DND-41 (cell line): Measurements from ENCODE around the gene WNT10A.

Source experiments
- ATAC-seq: fragments of 200-7000 bp; cut with Tn5 transposase; 3 replicates; pipeline ENCODE4 v1.9.1; 2021; ENCODE audit warnings: low read depth; ENCODE audit not compliant: insufficient read depth
- DNase-seq: peaks from one replicate; pipeline ENCODE4 v3.0.0-alpha.2; 2020
- H2AFZ ChIP-seq: 2 replicates; pipeline ENCODE4 v1.6.0; 2012; ENCODE audit warnings: low read depth, low read length
- H3K27ac ChIP-seq: 2 replicates; pipeline ENCODE4 v1.5.1; 2012; ENCODE audit warnings: low read length, inconsistent platforms
- H3K27me3 ChIP-seq: fragments of 200-600 bp; sonication (generic); 2 replicates; pipeline ENCODE4 v1.6.0; 2012; ENCODE audit warnings: low read length, mild to moderate bottlenecking, inconsistent platforms; ENCODE audit not compliant: insufficient read depth, poor library complexity
- H3K36me3 ChIP-seq: 2 replicates; pipeline ENCODE4 v1.5.1; 2012; ENCODE audit warnings: low read length, inconsistent platforms; ENCODE audit not compliant: insufficient read depth
- H3K4me1 ChIP-seq: 2 replicates; pipeline ENCODE4 v1.5.1; 2012; ENCODE audit warnings: mild to moderate bottlenecking, low read length; ENCODE audit not compliant: insufficient read depth
- H3K4me2 ChIP-seq: 2 replicates; pipeline ENCODE4 v1.6.0; 2012; ENCODE audit warnings: mild to moderate bottlenecking, moderate library complexity, low read length, inconsistent platforms; ENCODE audit not compliant: insufficient read depth
- H3K4me3 ChIP-seq, 2 experiments: fragments of 200-600 bp in 1 of 2; shearing (Covaris generic) in 1 of 2; 2 replicates each; pipeline ENCODE4 v1.5.1; 2012 to 2016; ENCODE audit warnings: inconsistent platforms in 2 of 2, low read length in 2 of 2, mild to moderate bottlenecking in 2 of 2, low read depth in 1 of 2, moderate library complexity in 1 of 2
- H3K79me2 ChIP-seq: 2 replicates; pipeline ENCODE4 v1.6.0; 2012; ENCODE audit warnings: low read length, inconsistent platforms; ENCODE audit not compliant: insufficient read depth
- H3K9ac ChIP-seq: 2 replicates; pipeline ENCODE4 v1.6.0; 2012; ENCODE audit warnings: low read depth, mild to moderate bottlenecking, inconsistent platforms, low read length, moderate library complexity
- H3K9me3 ChIP-seq: 2 replicates; pipeline ENCODE4 v1.5.1; 2012; ENCODE audit warnings: low read length, moderate library complexity, mild to moderate bottlenecking, inconsistent platforms; ENCODE audit not compliant: insufficient read depth, severe bottlenecking
- H4K20me1 ChIP-seq: 2 replicates; pipeline ENCODE4 v1.6.0; 2012; ENCODE audit warnings: low read length; ENCODE audit not compliant: insufficient read depth
- EZH2 ChIP-seq: IDR thresholded peaks from 3 replicates; pipeline ENCODE4 v1.6.1; 2012; ENCODE audit warnings: borderline replicate concordance, low read depth, mild to moderate bottlenecking, moderate library complexity, low read length, inconsistent platforms; ENCODE audit not compliant: severe bottlenecking
- TF ChIP-seq, protein P1 (sequence below): IDR thresholded peaks from 2 replicates; pipeline ENCODE4 v1.5.1; 2012; ENCODE audit warnings: borderline replicate concordance, low read length, moderate library complexity, mild to moderate bottlenecking; ENCODE audit not compliant: poor library complexity, severe bottlenecking; ENCODE audit errors: extremely low read depth

Gene WNT10A

DNA sequence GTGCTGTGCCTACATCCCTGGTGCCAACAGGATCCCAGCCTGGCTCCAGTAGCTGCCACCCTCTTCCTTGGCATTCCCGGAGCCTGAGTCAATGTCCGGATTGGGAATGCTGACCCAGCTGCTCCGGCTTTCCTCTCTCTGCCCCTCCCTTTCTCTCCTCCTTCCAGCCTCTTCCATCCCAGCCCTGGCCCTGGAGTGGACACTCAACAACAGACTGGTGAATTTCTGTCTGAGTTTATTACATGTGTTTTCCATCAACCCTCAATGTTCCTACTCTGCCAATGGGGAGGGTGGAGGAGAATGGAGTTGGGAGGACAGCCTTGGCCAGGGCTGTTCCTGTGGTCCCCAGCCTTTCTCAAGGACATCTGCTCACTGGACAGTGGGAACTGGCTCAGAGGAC is 48.1 kb upstream of the WNT10A start:
- Histone ChIP-seq H3K4me3 (no peak overlapping the region), H3K36me3 (no peaks in the 10 kb centered on the region), H4K20me1 (no peaks in the 10 kb centered on the region), H3K9ac (no peak overlapping the region), H3K27ac (no peak overlapping the region), H3K4me1 (no peaks in the 10 kb centered on the region), H3K4me2 (no peak overlapping the region), H3K79me2 (no peaks in the 10 kb centered on the region), H3K27me3 (peaks cover 28% of the 10 kb centered on the region), H3K9me3 (no peaks in the 10 kb centered on the region), H2AFZ (no peak overlapping the region)
- no peak for TF ChIP-seq EZH2
- TF ChIP-seq, protein P1, sequence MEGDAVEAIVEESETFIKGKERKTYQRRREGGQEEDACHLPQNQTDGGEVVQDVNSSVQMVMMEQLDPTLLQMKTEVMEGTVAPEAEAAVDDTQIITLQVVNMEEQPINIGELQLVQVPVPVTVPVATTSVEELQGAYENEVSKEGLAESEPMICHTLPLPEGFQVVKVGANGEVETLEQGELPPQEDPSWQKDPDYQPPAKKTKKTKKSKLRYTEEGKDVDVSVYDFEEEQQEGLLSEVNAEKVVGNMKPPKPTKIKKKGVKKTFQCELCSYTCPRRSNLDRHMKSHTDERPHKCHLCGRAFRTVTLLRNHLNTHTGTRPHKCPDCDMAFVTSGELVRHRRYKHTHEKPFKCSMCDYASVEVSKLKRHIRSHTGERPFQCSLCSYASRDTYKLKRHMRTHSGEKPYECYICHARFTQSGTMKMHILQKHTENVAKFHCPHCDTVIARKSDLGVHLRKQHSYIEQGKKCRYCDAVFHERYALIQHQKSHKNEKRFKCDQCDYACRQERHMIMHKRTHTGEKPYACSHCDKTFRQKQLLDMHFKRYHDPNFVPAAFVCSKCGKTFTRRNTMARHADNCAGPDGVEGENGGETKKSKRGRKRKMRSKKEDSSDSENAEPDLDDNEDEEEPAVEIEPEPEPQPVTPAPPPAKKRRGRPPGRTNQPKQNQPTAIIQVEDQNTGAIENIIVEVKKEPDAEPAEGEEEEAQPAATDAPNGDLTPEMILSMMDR: no peak
- ATAC-seq (no peak), DNase-seq (no peak)

DNA sequence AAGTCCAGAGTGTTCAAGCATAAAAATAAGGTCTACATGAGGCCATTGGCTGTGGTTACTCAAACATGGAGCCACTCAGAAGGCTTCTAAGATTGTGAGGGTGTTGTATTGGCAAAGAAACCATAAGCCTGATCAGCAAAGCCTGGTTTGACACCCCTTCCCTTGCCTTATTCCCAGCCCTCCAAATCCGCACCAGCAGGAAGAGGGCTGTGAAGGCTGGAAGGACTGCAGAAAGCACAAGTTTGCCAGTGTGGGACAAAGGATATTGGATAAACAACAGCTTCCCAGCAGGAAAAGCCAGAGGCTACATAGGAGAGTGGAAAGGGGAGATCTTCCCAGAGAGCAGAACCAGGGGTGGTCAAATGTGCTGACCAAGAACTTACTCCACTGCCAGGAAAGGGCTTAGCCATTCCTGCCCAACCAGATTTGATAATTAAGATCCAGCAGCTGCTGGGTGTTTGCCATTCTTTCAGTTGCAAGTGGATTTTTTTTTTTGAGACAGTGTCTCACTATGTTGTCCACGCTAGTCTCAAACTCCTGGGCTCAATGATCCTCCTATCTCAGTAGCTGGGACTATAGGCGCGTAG is 47.5 kb upstream of the WNT10A start:
- no peak overlapping the region for H3K4me3 ChIP-seq
- H3K9me3 ChIP-seq: no peaks in the 10 kb centered on the region
- no peak overlapping the region for H2AFZ ChIP-seq
- no peak for TF ChIP-seq EZH2
- TF ChIP-seq, protein P1: no peak
- H3K4me1 ChIP-seq: no peaks in the 10 kb centered on the region
- no peaks in the 10 kb centered on the region for H3K36me3 ChIP-seq
- DNase-seq (no peak), ATAC-seq (no peak)
- no peak overlapping the region for H3K9ac ChIP-seq
- no peak overlapping the region for H3K4me2 ChIP-seq
- H3K27ac ChIP-seq: no peak overlapping the region
- no peaks in the 10 kb centered on the region for H3K79me2 ChIP-seq
- peaks cover 31% of the 10 kb centered on the region for H3K27me3 ChIP-seq
- no peaks in the 10 kb centered on the region for H4K20me1 ChIP-seq

DNA sequence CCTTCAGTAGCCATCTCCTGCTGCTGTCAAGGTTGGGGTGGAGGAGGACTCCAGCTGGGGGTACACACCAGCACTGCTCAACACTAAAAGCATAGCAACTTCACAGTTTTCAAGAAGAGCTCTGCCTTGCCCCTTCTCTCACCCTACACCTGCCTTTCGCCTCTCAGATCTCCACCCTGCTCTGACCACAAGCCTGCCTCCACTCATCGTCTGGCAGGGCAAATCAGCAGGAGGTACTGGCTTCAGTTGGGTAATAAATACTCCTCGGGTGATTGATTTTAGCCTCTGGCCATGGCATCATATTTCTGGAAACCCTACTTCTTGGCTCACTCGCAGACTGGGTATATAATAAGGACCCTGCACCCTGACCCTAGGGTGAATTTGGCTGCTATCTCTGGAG is 46.0 kb upstream of the WNT10A start:
- Histone ChIP-seq H3K36me3 (no peaks in the 10 kb centered on the region), H3K9ac (no peak overlapping the region), H3K4me1 (no peaks in the 10 kb centered on the region), H3K4me2 (no peak overlapping the region), H3K27ac (no peak overlapping the region), H2AFZ (no peak overlapping the region), H3K9me3 (no peaks in the 10 kb centered on the region), H3K4me3 (no peak overlapping the region), H3K27me3 (peaks cover 36% of the 10 kb centered on the region), H4K20me1 (no peaks in the 10 kb centered on the region), H3K79me2 (no peaks in the 10 kb centered on the region)
- DNase-seq: no peak
- TF ChIP-seq, protein P1: no peak
- TF ChIP-seq EZH2: no peak
- no peak for ATAC-seq
